Trophoblast cell (in vitro differentiated cells and primary cell): ENCODE measurements around the gene SYT1.
A peak's percentile ranks its signal among the peaks of the same experiment; 100 is the strongest.

Experiments
- DNase-seq, 2 donors: peaks; one replicate each; pipeline ENCODE4 v3.0.0-alpha.2; 2016
- H2AFZ ChIP-seq: 2 replicates; pipeline ENCODE4 v1.6.1; 2013; ENCODE audit warnings: low read length, moderate library complexity, mild to moderate bottlenecking; ENCODE audit not compliant: insufficient read depth, poor library complexity
- H2AK5ac ChIP-seq: 2 replicates; pipeline ENCODE4 v1.6.1; 2013; ENCODE audit warnings: mild to moderate bottlenecking, low read length
- H2BK120ac ChIP-seq: 2 replicates; pipeline ENCODE4 v1.6.1; 2013; ENCODE audit warnings: low read length, mild to moderate bottlenecking, moderate library complexity; ENCODE audit not compliant: insufficient read depth, poor library complexity
- H2BK12ac ChIP-seq: 2 replicates; pipeline ENCODE4 v1.6.1; 2013; ENCODE audit warnings: mild to moderate bottlenecking, low read length, moderate library complexity
- H2BK5ac ChIP-seq: 2 replicates; pipeline ENCODE4 v1.6.1; 2013; ENCODE audit warnings: low read length, low read depth, moderate library complexity, mild to moderate bottlenecking; ENCODE audit not compliant: poor library complexity
- H3K14ac ChIP-seq: 2 replicates; pipeline ENCODE4 v1.6.1; 2013; ENCODE audit warnings: mild to moderate bottlenecking, low read length
- H3K18ac ChIP-seq: 2 replicates; pipeline ENCODE4 v1.6.1; 2013; ENCODE audit warnings: mild to moderate bottlenecking, low read length
- H3K23ac ChIP-seq: 2 replicates; pipeline ENCODE4 v1.6.1; 2013; ENCODE audit warnings: low read length
- H3K27ac ChIP-seq: 2 replicates; pipeline ENCODE4 v1.5.1; 2013; ENCODE audit warnings: low read depth, mild to moderate bottlenecking, inconsistent platforms, low read length, moderate library complexity
- H3K27me3 ChIP-seq: 2 replicates; pipeline ENCODE4 v1.6.1; 2013; ENCODE audit warnings: inconsistent platforms, mild to moderate bottlenecking, low read length, moderate library complexity; ENCODE audit not compliant: insufficient read depth
- H3K36me3 ChIP-seq, 2 experiments: 1 replicate in 1 of 2; 2 replicates in 1 of 2; pipeline ENCODE4 v1.6.1; 2013; ENCODE audit warnings: low read length in 2 of 2, mild to moderate bottlenecking in 2 of 2, moderate library complexity in 1 of 2; ENCODE audit not compliant: insufficient read depth in 2 of 2, control insufficient read depth in 1 of 2
- H3K4ac ChIP-seq: 2 replicates; pipeline ENCODE4 v1.6.1; 2013; ENCODE audit warnings: low read depth, mild to moderate bottlenecking, low read length, moderate library complexity
- H3K4me1 ChIP-seq, 2 experiments: 1 replicate in 1 of 2; 2 replicates in 1 of 2; pipeline ENCODE4 v1.6.1; 2013; ENCODE audit warnings: low read length in 2 of 2, mild to moderate bottlenecking in 2 of 2, moderate library complexity in 1 of 2; ENCODE audit not compliant: insufficient read depth in 2 of 2, control insufficient read depth in 1 of 2
- H3K4me2 ChIP-seq: 2 replicates; pipeline ENCODE4 v1.6.1; 2013; ENCODE audit warnings: inconsistent platforms, mild to moderate bottlenecking, low read length, moderate library complexity
- H3K4me3 ChIP-seq: 2 replicates; pipeline ENCODE4 v1.5.1; 2013; ENCODE audit warnings: mild to moderate bottlenecking, low read depth, low read length, inconsistent platforms
- H3K79me1 ChIP-seq: one replicate; pipeline ENCODE4 v1.6.1; 2013; ENCODE audit warnings: low read length
- H3K79me2 ChIP-seq: 2 replicates; pipeline ENCODE4 v1.6.1; 2013; ENCODE audit warnings: low read length, mild to moderate bottlenecking; ENCODE audit not compliant: control insufficient read depth, insufficient read depth, poor library complexity
- H3K9ac ChIP-seq: 2 replicates; pipeline ENCODE4 v1.6.1; 2013; ENCODE audit warnings: mild to moderate bottlenecking, low read length
- H3K9me3 ChIP-seq: 2 replicates; pipeline ENCODE4 v1.6.1; 2013; ENCODE audit warnings: low read depth, mild to moderate bottlenecking, control low read depth, inconsistent platforms, low read length; ENCODE audit not compliant: insufficient read depth
- H4K12ac ChIP-seq: 2 replicates; pipeline ENCODE4 v1.6.1; 2013; ENCODE audit warnings: low read depth, mild to moderate bottlenecking, low read length, moderate library complexity
- H4K8ac ChIP-seq: 2 replicates; pipeline ENCODE4 v1.6.1; 2013; ENCODE audit warnings: low read depth, mild to moderate bottlenecking, low read length, moderate library complexity
- H4K91ac ChIP-seq: one replicate; pipeline ENCODE4 v1.6.1; 2013; ENCODE audit warnings: low read depth, mild to moderate bottlenecking, low read length, moderate library complexity
- WGBS: extraction: QIAGEN DNeasy Blood & Tissue Kit; methylation state at CpG from one replicate; pipeline ENCODE4 v1.1.7; 2013; ENCODE audit warnings: missing lambda C conversion rate; ENCODE audit not compliant: insufficient read length, insufficient coverage; ENCODE audit errors: extremely low coverage; 5-methylcytosine and 5-hydroxymethylcytosine counted together

The SYT1 gene

DNA sequence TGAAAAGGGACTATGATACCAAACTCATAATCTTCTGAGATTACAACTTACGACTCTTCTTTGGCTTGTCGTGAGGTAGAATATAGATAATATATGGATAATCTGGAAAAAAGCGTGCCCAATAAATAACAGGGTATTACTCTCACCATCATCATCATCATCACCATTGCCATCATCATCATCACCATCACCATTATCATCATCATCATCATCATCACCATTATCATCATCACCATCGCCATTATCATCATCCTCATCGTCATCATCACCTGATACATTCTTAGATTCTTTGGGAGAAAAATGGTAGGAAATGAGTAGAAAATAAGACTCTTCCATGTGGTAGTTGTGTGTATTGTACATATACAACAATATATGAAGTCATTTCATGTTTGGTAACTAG is 259.8 kb downstream of the SYT1 start:
- no peak overlapping the region for H2BK5ac ChIP-seq
- H3K27me3 ChIP-seq: no peaks in the 10 kb centered on the region
- no peaks in the 10 kb centered on the region for H3K36me3 ChIP-seq
- H3K4me3 ChIP-seq: no peak overlapping the region
- H2AK5ac ChIP-seq: no peak overlapping the region
- H3K4me1 ChIP-seq: no peaks in the 10 kb centered on the region
- no CpG with 5 or more reads among the region's 5 CpGs for WGBS
- H2BK12ac ChIP-seq: no peak overlapping the region
- H3K9ac ChIP-seq: no peak overlapping the region
- H3K18ac ChIP-seq: no peak overlapping the region
- no peaks in the 10 kb centered on the region for H3K9me3 ChIP-seq
- no peaks in the 10 kb centered on the region for H3K79me2 ChIP-seq
- no peak overlapping the region for H4K8ac ChIP-seq
- no peak overlapping the region for H3K23ac ChIP-seq
- H2BK120ac ChIP-seq: no peak overlapping the region
- H2AFZ ChIP-seq: no peak overlapping the region
- no peak for DNase-seq
- no peak overlapping the region for H3K27ac ChIP-seq
- H3K14ac ChIP-seq: no peak overlapping the region
- no peak overlapping the region for H4K12ac ChIP-seq
- H3K79me1 ChIP-seq: no peaks in the 10 kb centered on the region
- no peak overlapping the region for H4K91ac ChIP-seq
- no peak overlapping the region for H3K4ac ChIP-seq
- no peak overlapping the region for H3K4me2 ChIP-seq

DNA sequence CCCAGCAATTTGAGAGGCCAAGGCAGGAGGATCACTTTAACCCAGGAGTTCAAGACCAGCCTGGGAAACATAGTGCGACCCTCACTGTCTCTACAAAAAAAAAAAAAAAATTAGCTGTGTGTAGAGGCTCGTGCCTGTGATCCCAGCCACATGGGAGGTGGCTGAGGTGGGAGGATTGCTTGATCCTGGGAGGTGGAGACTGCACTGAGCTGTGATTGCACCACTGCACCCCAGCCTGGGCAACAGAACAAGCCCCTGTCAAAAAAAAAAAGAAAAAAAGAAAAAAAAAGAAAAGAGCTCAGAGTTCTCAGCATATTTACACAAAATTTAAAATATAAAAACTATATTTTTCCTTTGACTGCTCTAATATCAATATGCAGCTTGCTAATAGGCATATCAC is 260.8 kb downstream of the SYT1 start:
- Histone ChIP-seq H3K4me2 (no peak overlapping the region), H3K14ac (no peak overlapping the region), H3K23ac (no peak overlapping the region), H3K27ac (no peak overlapping the region), H3K4me3 (no peak overlapping the region), H3K27me3 (no peaks in the 10 kb centered on the region), H4K12ac (no peak overlapping the region), H3K9me3 (no peaks in the 10 kb centered on the region), H2BK12ac (no peak overlapping the region), H3K9ac (no peak overlapping the region), H4K8ac (no peak overlapping the region), H3K36me3 (no peaks in the 10 kb centered on the region), H4K91ac (no peak overlapping the region), H3K79me2 (no peaks in the 10 kb centered on the region), H2BK5ac (no peak overlapping the region), H3K18ac (no peak overlapping the region), H2BK120ac (no peak overlapping the region), H3K4me1 (no peaks in the 10 kb centered on the region), H2AK5ac (no peak overlapping the region), H2AFZ (no peak overlapping the region), H3K4ac (no peak overlapping the region), H3K79me1 (no peaks in the 10 kb centered on the region)
- no CpG with 5 or more reads among the region's 2 CpGs for WGBS
- DNase-seq: no peak

DNA sequence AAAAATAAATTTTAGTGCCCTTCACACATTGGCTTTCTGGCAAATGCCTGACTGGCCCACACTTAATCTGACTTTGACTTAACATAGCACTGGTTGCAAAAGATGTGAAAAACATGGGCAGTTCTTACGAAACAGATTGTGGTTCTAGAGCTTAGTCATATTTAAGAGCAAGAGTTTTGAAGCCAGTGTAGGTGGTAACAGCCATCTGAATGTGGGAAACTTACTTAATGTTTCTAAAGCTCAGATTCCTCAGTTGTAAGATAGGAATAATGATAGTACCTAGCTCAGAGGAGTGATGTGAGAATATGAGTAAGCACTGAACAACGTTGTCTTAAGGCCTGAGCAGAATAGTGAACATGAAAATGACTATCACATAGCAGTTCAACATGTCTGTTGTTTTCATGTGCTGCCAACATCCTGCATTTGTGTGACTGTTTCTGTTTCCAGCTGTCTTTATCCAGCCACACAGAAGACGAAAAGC is 262.7 kb downstream of the SYT1 start:
- Histone ChIP-seq H3K36me3 (no peaks in the 10 kb centered on the region), H2BK120ac (no peak overlapping the region), H3K4ac (no peak overlapping the region), H3K27me3 (no peaks in the 10 kb centered on the region), H3K4me1 (no peaks in the 10 kb centered on the region), H2AFZ (no peak overlapping the region), H3K9me3 (no peaks in the 10 kb centered on the region), H4K8ac (no peak overlapping the region), H4K91ac (no peak overlapping the region), H2BK5ac (no peak overlapping the region), H3K4me3 (no peak overlapping the region), H3K18ac (no peak overlapping the region), H3K79me1 (no peaks in the 10 kb centered on the region), H3K4me2 (no peak overlapping the region), H3K14ac (no peak overlapping the region), H3K79me2 (no peaks in the 10 kb centered on the region), H4K12ac (no peak overlapping the region), H2AK5ac (no peak overlapping the region), H3K9ac (no peak overlapping the region), H3K27ac (no peak overlapping the region), H2BK12ac (no peak overlapping the region), H3K23ac (no peak overlapping the region)
- DNase-seq: peak; percentile 79 to 95
- no CpG with 5 or more reads among the region's 3 CpGs for WGBS

DNA sequence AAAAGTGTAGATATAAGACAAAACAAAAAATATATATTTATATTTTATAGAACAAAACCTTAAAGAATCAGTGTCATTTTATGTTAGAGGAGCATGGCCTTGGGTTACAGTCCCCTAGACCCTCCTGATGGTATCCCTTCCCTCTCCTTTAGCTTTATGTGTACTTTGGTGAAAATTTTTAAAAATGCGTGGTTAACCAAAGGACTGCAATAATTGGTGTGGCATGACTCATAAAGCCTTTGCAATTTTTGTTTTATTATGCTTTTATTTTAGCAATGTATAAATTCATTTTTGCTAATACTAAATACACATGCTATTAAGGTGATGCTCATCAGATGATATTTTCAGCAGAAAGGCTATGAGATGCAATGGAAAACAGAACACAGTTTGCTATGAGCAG is 264.4 kb downstream of the SYT1 start:
- Histone ChIP-seq H2BK120ac (no peak overlapping the region), H3K4me1 (no peaks in the 10 kb centered on the region), H3K14ac (no peak overlapping the region), H2AK5ac (no peak overlapping the region), H2BK12ac (no peak overlapping the region), H3K4me2 (no peak overlapping the region), H3K36me3 (no peaks in the 10 kb centered on the region), H3K79me1 (no peaks in the 10 kb centered on the region), H4K8ac (no peak overlapping the region), H3K9me3 (no peaks in the 10 kb centered on the region), H4K91ac (no peak overlapping the region), H3K79me2 (no peaks in the 10 kb centered on the region), H2AFZ (no peak overlapping the region), H3K27me3 (no peaks in the 10 kb centered on the region), H3K27ac (no peak overlapping the region), H3K18ac (no peak overlapping the region), H3K4ac (no peak overlapping the region), H4K12ac (no peak overlapping the region), H2BK5ac (no peak overlapping the region), H3K23ac (no peak overlapping the region), H3K9ac (no peak overlapping the region), H3K4me3 (no peak overlapping the region)
- WGBS: no CpG with 5 or more reads among the region's 1 CpG
- no peak for DNase-seq
